HepG2 (cell line): Measurements from ENCODE around the gene JOSD1. TPM values are rescaled to one million over a fixed set of nuclear protein-coding genes. Genes with fewer than 3 reads are reported as not detected.
A peak's percentile ranks its signal among the peaks of the same experiment; 100 is the strongest.

Experiments
- CHD2 ChIP-seq: IDR thresholded peaks from 2 replicates; pipeline ENCODE4 v1.6.1; 2011; ENCODE audit warnings: low read depth, low read length, improper control_type of control experiment
- FLYWCH1 ChIP-seq: sonication (generic); formaldehyde crosslinking; IDR thresholded peaks from 2 replicates; pipeline ENCODE4 v1.8.1; 2023; ENCODE audit warnings: mild to moderate bottlenecking, missing genetic modification reagents
- HNF4A ChIP-seq: sonication (generic); formaldehyde crosslinking; IDR thresholded peaks from 2 replicates; pipeline ENCODE4 v1.4.0; 2020; ENCODE audit warnings: missing genetic modification reagents
- HNRNPH1 ChIP-seq: fragments of 200-400 bp; formaldehyde crosslinking; optimal IDR thresholded peaks from 2 replicates; pipeline ENCODE3; 2017; ENCODE audit warnings: mild to moderate bottlenecking, low read depth, low read length
- NR0B2 ChIP-seq: sonication (generic); formaldehyde crosslinking; IDR thresholded peaks from 2 replicates; pipeline ENCODE4 v1.4.0; 2020; ENCODE audit warnings: mild to moderate bottlenecking, missing genetic modification reagents
- SOX5 ChIP-seq: IDR thresholded peaks from 2 replicates; pipeline ENCODE4 v1.6.1; 2016; ENCODE audit warnings: borderline replicate concordance
- UBTF ChIP-seq: sonication (generic); formaldehyde crosslinking; IDR thresholded peaks from 2 replicates; pipeline ENCODE4 v1.4.0; 2020; ENCODE audit warnings: mild to moderate bottlenecking, missing genetic modification reagents
- ZBTB40 ChIP-seq, 2 experiments: fragments of 450-650 bp in 1 of 2; sonication (generic) in 1 of 2; formaldehyde crosslinking in 1 of 2; IDR thresholded peaks; 2 replicates each; pipeline versions ENCODE4 v1.6.1 to v1.8.0; 2016 to 2022; ENCODE audit warnings: antibody characterized with exemption in 1 of 2, mild to moderate bottlenecking in 1 of 2, missing genetic modification reagents in 1 of 2
- ZC3H13 ChIP-seq: sonication (generic); formaldehyde crosslinking; IDR thresholded peaks from 2 replicates; pipeline ENCODE4 v1.8.1; 2023; ENCODE audit warnings: mild to moderate bottlenecking, missing genetic modification reagents, moderate library complexity
- polyA plus RNA-seq, 8 experiments: library from polyadenylated mRNA; depleted of rRNA in 3 of 8; stranded (reverse) in 7 of 8; unstranded in 1 of 8; fragments of >200 nt; fragmentation: Illumina TruSeq in 4 of 8; extraction: Trizol in 4 of 8; gene quantifications; 2 replicates each; pipeline versions ENCODE4 v1.2.1 to v1.2.3, GENCODE V29; 2011 to 2016; ENCODE audit warnings: low read depth in 4 of 8, missing spikeins in 1 of 8, mixed read lengths in 1 of 8; ENCODE audit not compliant: insufficient read depth in 1 of 8
- total RNA-seq, 5 experiments: library from RNA; depleted of rRNA; stranded (reverse); fragments of >200 nt; fragmentation: Illumina TruSeq; extraction: Trizol; gene quantifications; 2 replicates each; pipeline ENCODE4 v1.2.3, GENCODE V29; 2016; ENCODE audit warnings: low read depth in 1 of 5
- TF ChIP-seq, protein P1 (sequence below): sonication (generic); formaldehyde crosslinking; IDR thresholded peaks from 2 replicates; pipeline ENCODE4 v1.8.1; 2023; ENCODE audit warnings: mild to moderate bottlenecking, missing genetic modification reagents, borderline replicate concordance
- TF ChIP-seq, protein P2 (sequence below): sonication (generic); formaldehyde crosslinking; IDR thresholded peaks from 2 replicates; pipeline ENCODE4 v1.4.0; 2020; ENCODE audit warnings: missing genetic modification reagents
- TF ChIP-seq, protein P3 (sequence below): sonication (generic); formaldehyde crosslinking; IDR thresholded peaks from 2 replicates; pipeline ENCODE4 v1.8.0; 2023; ENCODE audit warnings: mild to moderate bottlenecking, missing genetic modification reagents

The JOSD1 gene
- total and polyA plus RNA-seq, 2 of the 13 experiments (the other 11 are each of a cell fraction or from before 2014, with no cell fraction given), result 31.7 to 38.4 TPM

- TF ChIP-seq ZBTB40 (IDR thresholded peaks at IDR 0.05) (no peak), ZBTB40 (CRISPR knock-in tag; IDR thresholded peaks at IDR 0.05) (0 out of 2 replicates have a peak, but pooled peaks have one; percentile 4), HNF4A (no peak), UBTF (CRISPR knock-in tag) (peak; percentile 71), HNRNPH1 (no peak), SOX5 (CRISPR knock-in tag) (no peak), FLYWCH1 (CRISPR knock-in tag) (peak; percentile 20; the same call in 1 of the 2 replicates), CHD2 (no peak), ZC3H13 (0 out of 2 replicates have a peak, but pooled peaks have one; percentile 5), NR0B2 (CRISPR knock-in tag) (peak; percentile 73; the same call in 1 of the 2 replicates)
- TF ChIP-seq, protein P1, sequence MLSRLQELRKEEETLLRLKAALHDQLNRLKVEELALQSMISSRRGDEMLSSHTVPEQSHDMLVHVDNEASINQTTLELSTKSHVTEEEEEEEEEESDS (CRISPR knock-in tag), result no peak
- TF ChIP-seq, protein P2, sequence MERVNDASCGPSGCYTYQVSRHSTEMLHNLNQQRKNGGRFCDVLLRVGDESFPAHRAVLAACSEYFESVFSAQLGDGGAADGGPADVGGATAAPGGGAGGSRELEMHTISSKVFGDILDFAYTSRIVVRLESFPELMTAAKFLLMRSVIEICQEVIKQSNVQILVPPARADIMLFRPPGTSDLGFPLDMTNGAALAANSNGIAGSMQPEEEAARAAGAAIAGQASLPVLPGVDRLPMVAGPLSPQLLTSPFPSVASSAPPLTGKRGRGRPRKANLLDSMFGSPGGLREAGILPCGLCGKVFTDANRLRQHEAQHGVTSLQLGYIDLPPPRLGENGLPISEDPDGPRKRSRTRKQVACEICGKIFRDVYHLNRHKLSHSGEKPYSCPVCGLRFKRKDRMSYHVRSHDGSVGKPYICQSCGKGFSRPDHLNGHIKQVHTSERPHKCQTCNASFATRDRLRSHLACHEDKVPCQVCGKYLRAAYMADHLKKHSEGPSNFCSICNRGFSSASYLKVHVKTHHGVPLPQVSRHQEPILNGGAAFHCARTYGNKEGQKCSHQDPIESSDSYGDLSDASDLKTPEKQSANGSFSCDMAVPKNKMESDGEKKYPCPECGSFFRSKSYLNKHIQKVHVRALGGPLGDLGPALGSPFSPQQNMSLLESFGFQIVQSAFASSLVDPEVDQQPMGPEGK (CRISPR knock-in tag), result peak; percentile 23; the same call in 1 of the 2 replicates
- TF ChIP-seq, protein P3, sequence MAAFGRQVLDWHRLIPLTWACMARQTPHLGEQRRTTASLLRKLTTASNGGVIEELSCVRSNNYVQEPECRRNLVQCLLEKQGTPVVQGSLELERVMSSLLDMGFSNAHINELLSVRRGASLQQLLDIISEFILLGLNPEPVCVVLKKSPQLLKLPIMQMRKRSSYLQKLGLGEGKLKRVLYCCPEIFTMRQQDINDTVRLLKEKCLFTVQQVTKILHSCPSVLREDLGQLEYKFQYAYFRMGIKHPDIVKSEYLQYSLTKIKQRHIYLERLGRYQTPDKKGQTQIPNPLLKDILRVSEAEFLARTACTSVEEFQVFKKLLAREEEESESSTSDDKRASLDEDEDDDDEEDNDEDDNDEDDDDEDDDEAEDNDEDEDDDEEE (CRISPR knock-in tag), result no peak; the same call in 1 of the 2 replicates
Observed at GRCh38 chr22:38700270-38700788, 414 bp downstream of the JOSD1 start (continued).
